ENCODE measurements around the gene ZNF485.
"Not testable (repeated sequence)": the region's sequence is repeated elsewhere in the genome, so short reads cannot be mapped to it uniquely, and the experiment has no call there.

The ZNF485 gene

GRCh38 chr10:43585981-43586729 lies 20.1 kb upstream of the ZNF485 start:
- TF ChIP-seq JUND (IDR thresholded peaks at IDR 0.05; ENCODE audit: low read depth) = no peak
- in situ Hi-C loops (cut with HindIII; ENCODE audit: low pct_unique_long_range_greater_than_20kb, low sequenced_read_pairs) = no loop called here
- DNase-seq (ENCODE audit: low read depth in 1 of 2, low spot score in 1 of 2) = no peak

GRCh38 chr10:43586730-43587115 lies 19.5 kb upstream of the ZNF485 start:
- DNase-seq (ENCODE audit: low read depth in 1 of 2, low spot score in 1 of 2); in situ Hi-C loops (cut with HindIII; ENCODE audit: low pct_unique_long_range_greater_than_20kb, low sequenced_read_pairs): not testable (repeated sequence)

- TF ChIP-seq JUND (IDR thresholded peaks at IDR 0.05; ENCODE audit: low read depth) = no peak
- in situ Hi-C loops (cut with HindIII; ENCODE audit: low pct_unique_long_range_greater_than_20kb, low sequenced_read_pairs) = no loop called here
- DNase-seq (ENCODE audit: low read depth in 1 of 2, low spot score in 1 of 2) = no peak
These were observed 14.8 kb upstream of the ZNF485 start for GRCh38 chr10:43591303-43591904.

DNA sequence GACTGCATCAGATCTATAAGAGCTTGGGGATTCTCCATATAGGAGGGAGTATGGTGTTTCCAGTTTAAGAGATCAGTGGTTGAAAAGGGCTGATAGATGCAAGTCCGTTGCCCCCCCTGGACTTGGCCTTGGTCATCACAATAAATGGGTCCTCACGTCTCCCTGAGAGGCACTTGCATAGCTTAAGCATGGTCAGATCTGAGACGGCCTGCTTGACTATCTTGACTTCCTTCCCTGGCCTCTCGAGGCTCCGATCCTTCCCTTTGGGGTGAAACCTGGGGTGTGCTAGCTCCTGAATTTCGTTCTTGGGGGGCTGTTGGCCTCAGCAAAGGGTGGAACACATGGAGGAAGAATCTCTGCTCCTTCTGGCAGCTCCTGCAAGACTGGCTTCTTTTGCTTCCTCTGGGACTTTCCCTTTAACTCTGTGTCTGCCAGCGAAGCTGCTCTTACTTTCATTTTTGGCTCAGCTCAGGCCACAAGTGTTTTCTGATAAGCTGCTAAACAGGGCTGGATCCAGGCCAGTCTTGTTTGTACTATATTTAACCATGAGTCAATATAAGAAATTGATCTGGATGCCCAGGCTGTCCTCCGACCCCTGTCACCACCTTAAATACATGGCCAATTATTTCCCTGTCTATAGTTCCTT lies 11.2 kb upstream of the ZNF485 start:
- in situ Hi-C loops (cut with HindIII; ENCODE audit: low pct_unique_long_range_greater_than_20kb, low sequenced_read_pairs) = no loop called here
- no peak for DNase-seq (ENCODE audit: low read depth in 1 of 2, low spot score in 1 of 2)
- no peak for TF ChIP-seq JUND (IDR thresholded peaks at IDR 0.05; ENCODE audit: low read depth)

DNA sequence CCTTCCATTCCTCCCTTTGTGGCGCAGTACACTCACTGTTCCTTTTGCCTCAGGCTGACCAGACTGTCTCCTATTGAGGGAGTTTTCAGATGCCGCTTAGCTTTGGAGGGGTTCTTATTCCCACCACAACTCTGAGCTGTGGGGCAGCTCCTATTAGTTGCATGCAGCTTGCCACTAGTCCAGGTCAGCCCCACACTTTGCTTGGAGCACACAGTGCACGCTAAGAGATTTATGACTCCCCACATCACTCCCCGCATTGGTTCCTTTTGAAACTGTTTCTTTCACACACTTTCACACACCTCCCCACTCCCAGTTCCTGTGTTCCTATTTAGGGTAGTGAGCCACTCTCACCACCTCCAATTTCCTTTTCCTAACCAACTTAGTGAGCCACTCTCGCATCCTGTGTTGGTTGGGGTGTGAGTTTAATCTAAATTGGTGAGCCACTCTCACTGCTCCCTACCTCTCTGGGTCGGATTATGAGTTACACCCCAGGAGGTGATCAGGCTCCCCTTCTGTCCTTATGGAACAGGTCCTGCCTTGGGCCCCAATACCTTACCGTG lies 10.4 kb upstream of the ZNF485 start:
- in situ Hi-C loops (cut with HindIII; ENCODE audit: low pct_unique_long_range_greater_than_20kb, low sequenced_read_pairs) = no loop called here
- no peak for DNase-seq (ENCODE audit: low read depth in 1 of 2, low spot score in 1 of 2)
- no peak for TF ChIP-seq JUND (IDR thresholded peaks at IDR 0.05; ENCODE audit: low read depth)

DNA sequence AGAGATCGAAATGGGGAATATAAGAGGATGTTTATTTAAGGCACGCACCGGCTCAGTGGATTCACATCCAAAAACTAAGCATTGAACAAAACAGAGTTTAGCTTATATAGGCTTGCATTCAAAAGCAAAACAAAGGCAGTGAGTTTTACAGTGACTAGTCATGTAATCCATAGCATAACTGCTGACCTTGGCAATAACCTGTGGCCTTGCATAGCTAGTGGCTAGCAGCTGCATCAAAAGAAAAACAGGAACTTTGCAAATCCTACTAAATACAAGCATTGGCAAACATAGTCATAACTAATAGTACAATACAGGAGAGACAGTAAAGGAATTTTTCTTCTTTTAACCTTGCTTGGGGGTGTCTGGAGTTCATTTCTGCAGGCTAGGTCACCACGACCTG lies 9.7 kb upstream of the ZNF485 start:
- peak in 1 of 2 experiments; percentile 58 for DNase-seq (ENCODE audit: low read depth in 1 of 2, low spot score in 1 of 2)
- no peak for TF ChIP-seq JUND (IDR thresholded peaks at IDR 0.05; ENCODE audit: low read depth)
- in situ Hi-C loops (cut with HindIII; ENCODE audit: low pct_unique_long_range_greater_than_20kb, low sequenced_read_pairs) = no loop called here

DNA sequence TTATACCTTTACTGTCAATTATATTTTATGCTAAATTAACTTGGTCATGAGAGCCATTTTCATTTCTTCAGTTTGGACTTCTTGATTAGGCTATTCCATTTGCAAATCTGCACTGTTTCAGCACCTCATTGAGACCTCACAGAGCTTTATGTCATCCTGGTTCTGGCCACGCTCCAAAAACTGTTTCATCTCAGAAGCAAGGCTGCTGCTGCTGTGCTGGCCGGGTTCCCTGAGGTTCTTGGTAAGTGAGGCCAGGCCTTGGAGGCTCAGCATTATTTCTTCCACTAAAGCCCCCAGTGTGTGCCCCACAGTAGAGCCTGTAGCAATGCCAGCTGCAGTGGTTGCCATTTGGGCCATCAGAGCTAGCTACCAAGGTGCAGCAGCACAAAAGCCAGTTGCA lies 7.8 kb upstream of the ZNF485 start:
- DNase-seq (ENCODE audit: low read depth in 1 of 2, low spot score in 1 of 2) = peak in 1 of 2 experiments; percentile 48
- TF ChIP-seq JUND (IDR thresholded peaks at IDR 0.05; ENCODE audit: low read depth) = no peak
- in situ Hi-C loops (cut with HindIII; ENCODE audit: low pct_unique_long_range_greater_than_20kb, low sequenced_read_pairs) = no loop called here

GRCh38 chr10:43599333-43599732 lies 6.9 kb upstream of the ZNF485 start:
- TF ChIP-seq JUND (IDR thresholded peaks at IDR 0.05; ENCODE audit: low read depth) = no peak

GRCh38 chr10:43601576-43601975 lies 4.7 kb upstream of the ZNF485 start:
- in situ Hi-C loops (cut with HindIII; ENCODE audit: low pct_unique_long_range_greater_than_20kb, low sequenced_read_pairs) = not testable (repeated sequence)
- peak in 1 of 2 experiments; percentile 64 for DNase-seq (ENCODE audit: low read depth in 1 of 2, low spot score in 1 of 2)

More at GRCh38 chr10:43599333-43599732, 6.9 kb upstream of the ZNF485 start:
- in situ Hi-C loops (cut with HindIII; ENCODE audit: low pct_unique_long_range_greater_than_20kb, low sequenced_read_pairs) = no loop called here
- DNase-seq (ENCODE audit: low read depth in 1 of 2, low spot score in 1 of 2) = no peak

DNA sequence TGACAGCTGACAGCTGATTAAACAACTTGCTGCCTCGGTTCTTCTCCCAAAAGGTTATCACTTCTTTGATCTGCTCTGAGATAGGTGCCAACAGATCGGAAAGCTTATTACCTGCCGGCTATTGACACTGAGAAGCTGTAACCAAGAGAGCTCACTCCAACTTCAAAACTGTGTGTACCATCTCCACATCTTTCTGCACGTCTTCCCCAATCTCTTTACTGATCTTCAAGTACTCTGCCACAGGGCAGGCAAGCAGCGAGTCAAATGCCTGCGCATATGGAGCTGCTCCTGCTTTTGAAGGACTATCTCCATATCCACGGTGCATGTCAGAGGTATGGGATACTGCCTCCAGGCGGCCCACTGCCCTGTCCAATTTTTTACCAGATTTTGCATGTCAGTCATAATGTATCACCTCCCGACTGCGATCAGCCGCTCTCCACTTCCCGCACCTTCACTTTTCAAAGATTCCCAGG lies 352 bp upstream of the ZNF485 start:
- in situ Hi-C loops (cut with HindIII; ENCODE audit: low pct_unique_long_range_greater_than_20kb, low sequenced_read_pairs) = no loop called here
- no peak for TF ChIP-seq JUND (IDR thresholded peaks at IDR 0.05; ENCODE audit: low read depth)
- peak in 1 of 2 experiments; percentile 85 for DNase-seq (ENCODE audit: low read depth in 1 of 2, low spot score in 1 of 2)

- DNase-seq (ENCODE audit: low read depth in 1 of 2, low spot score in 1 of 2) = no peak
- TF ChIP-seq JUND (IDR thresholded peaks at IDR 0.05; ENCODE audit: low read depth) = no peak
- in situ Hi-C loops (cut with HindIII; ENCODE audit: low pct_unique_long_range_greater_than_20kb, low sequenced_read_pairs) = no loop called here
These were observed 948 bp downstream of the ZNF485 start for GRCh38 chr10:43607199-43607573.

GRCh38 chr10:43610636-43611035 lies 4.4 kb downstream of the ZNF485 start:
- no peak for TF ChIP-seq JUND (IDR thresholded peaks at IDR 0.05; ENCODE audit: low read depth)
- no peak for DNase-seq (ENCODE audit: low read depth in 1 of 2, low spot score in 1 of 2)
- in situ Hi-C loops (cut with HindIII; ENCODE audit: low pct_unique_long_range_greater_than_20kb, low sequenced_read_pairs) = no loop called here

All from T47D (cell line).